Glomerular endothelial cell (primary cell): ENCODE results near the gene OGFOD2. TPM values are rescaled to one million over a fixed set of nuclear protein-coding genes. Genes with fewer than 3 reads are reported as not detected.

Experiments
- DNase-seq: peaks from one replicate; pipeline ENCODE4 v3.0.0-alpha.2; 2011; ENCODE audit warnings: low read depth, low spot score; ENCODE audit errors: extremely low read depth
- total RNA-seq: library from RNA; depleted of rRNA; stranded (reverse); fragments of >200 nt; gene quantifications from 2 replicates; pipeline ENCODE4 v1.2.3, GENCODE V29; 2015

OGFOD2 gene
- total RNA-seq, 1 donor from 2014 or later, result 10.6 TPM

DNA sequence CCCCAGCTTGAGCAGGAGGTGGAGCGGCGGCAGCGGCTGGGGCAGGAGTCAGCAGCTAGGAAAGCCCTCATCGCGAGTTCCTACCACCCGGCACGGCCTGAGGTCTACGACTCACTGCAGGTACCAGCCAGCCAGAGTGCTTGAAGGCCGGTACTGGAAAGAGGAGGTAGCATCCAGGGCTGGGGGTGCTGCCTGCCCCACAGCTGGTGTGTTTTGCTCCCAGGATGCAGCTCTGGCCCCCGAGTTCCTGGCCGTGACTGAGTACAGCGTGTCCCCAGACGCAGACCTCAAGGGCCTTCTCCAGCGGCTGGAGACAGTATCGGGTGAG, 1.6 kb downstream of the OGFOD2 start:
- no peak for DNase-seq

DNA sequence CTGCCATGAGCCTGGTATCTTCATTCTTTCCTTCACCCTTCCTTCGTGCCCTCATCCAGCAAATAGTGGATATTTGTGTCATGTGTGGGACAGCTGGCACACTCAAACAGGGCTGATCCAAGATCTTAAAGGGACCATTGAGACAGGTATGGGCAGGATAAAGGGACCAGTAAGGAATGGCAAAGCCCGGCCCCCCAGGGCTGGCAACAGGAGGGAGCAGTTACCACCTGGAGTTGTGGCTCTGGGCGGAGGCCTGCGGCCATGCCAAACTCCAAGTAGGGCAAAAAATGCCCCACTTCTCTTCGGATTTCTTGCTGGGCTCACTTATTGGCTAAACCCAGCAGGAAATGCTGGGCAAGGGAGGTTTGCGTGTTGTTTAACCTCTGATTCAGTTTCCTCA, 2.1 kb downstream of the OGFOD2 start:
- no peak for DNase-seq

DNA sequence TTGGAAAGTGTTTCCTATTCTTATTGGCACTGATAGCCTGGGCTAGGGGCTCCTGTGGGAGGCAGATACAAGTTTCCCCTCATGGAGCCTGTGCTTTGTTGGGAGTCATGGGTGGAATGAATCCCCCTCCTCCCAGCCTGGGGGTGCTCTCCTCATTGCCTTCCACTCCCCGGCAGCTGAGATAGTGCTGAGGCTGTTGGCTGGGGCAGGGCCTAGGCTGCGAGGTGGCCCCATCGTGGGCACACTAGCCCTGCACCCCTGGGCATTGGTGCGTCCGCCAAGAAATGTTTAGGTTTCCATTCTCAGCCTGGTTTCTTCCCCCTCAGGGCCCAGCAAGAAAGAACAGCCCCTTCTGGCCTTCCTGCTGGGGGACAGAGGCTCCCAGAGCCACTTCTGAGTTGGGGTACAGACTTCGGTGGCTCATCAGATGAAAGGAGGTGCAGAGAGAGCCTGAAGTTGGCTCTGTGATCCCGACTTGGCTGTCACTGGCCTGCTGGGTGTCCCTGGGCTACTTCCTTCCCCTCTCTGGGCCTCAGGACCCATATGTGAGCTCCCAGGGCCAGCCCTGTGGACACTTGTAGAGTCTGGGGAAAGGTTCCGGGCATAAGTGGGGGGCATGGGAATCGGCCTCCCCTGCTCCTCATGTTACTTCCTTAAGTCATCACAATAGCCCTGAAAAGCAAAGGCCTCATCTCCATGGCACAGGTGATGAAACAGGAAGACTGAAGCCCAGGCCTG, 2.8 kb downstream of the OGFOD2 start:
- no peak for DNase-seq

DNA sequence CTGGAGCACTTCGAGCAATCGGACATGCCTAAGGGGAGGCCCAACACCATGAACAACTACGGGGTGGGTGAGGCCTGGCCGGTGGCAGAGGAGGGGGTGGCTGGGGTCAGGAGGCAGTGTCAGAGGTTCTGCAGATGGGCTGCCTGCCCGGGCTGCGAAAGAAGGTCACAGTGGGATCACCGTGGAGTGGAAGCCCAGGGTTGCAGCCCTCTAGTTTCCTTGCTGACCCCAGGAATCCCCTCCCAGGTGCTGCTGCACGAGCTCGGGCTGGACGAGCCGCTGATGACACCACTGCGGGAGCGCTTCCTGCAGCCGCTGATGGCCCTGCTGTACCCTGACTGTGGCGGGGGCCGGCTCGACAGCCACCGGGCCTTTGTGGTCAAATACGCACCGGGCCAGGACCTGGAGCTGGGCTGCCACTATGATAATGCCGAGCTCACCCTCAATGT, 3.5 kb downstream of the OGFOD2 start:
- no peak for DNase-seq

DNA sequence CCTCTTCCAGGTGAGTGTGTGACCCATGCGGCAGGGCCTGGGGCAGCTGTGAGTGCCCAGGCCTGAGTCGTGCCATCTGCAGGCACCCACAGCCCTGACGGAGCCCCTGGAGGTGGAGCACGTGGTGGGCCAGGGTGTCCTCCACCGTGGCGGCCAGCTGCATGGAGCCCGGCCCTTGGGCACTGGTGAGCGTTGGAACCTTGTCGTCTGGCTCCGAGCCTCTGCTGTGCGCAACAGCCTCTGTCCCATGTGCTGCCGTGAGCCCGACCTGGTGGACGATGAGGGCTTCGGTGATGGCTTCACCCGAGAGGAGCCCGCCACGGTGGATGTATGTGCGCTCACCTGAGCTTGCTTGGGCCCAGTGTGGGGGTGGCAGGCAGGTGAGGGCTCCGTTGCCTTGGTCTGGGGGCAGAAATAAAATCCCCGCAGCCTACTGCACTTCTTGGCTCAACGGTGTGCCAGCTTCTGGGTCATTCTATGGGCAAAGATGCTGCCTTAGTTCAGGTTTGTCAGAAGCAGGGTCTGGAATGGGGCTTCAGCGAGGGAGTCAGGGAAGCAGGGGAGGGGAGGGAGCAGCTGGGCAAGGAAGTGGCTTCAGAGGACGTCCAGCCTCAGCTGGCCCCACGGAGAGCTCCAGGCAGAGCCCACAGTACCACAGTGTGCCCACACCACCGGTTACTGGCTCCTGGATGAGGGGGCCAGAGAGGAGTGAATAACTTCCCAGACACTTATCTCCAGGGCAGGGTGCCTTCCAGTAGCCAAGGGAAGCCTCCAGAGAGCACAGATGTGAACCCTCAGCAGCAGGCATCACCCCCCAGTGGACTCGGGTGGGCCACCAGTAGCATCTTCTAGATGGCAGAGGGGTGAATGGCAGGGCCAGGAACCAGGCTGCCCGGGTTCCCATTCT, 4.2 kb downstream of the OGFOD2 start:
- DNase-seq, result no peak

DNA sequence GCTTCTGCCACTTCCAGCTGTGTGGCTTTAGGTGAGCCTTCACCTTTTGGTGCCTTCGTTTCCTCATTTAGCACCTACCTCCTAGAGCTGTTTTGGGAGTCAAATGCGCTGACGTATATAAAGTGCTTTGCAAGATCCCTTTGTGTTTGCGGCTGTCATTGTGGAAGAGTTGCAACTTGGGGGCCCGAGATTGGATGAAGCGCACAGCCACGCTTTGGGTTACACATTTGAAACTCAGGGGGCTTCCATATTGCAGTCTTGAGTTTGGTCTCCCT, 4.8 kb downstream of the OGFOD2 start:
- DNase-seq, result no peak

DNA sequence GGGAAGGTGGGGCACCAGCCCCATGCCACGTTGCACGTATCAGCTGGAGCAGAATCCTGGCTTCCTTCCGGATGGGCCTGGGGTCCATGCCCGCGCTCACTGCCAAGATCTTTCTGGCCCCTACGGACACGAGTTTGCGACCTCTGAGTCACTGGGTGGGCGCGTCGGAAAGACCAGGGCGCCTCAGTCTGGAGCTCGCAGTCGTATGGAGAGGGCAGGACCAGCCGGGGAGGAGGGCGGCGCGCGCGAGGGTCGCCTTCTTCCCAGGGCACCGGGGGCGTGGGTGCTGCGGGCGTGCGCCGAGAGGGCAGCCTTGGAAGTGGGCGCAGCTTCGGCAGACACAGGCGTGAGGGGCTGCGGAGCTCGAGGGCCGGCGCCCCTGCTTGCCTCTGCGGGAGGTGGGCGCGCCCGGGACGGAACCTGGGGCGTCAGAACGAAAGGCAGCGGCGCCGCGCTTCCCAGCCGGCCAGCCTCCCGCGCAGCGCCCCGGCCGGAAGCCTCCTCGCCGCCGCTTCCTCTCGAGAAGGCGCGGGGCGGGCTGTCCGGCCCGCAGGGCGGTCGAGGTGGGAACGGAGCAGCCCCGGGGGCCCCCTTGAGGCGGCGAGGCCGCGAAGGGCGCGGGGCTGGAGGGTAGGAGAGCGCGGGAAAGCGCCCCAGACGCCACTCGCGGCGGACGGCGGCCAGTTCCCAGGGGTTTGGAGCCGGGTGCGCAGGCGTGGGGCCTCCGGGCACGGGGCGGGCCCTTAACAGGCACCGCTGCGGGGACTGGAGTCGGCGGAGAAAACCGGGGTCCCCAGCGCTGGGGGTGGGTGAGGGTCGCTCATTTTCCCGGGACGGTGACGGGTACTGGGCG, 5.4 kb downstream of the OGFOD2 start, which contains the start of gene ARL6IP4:
ARL6IP4 (plus strand) TSS at position 499 of the 853 bp plus-strand sequence. CDS start 459 bp downstream, outside the sequence.
- no peak for DNase-seq

DNA sequence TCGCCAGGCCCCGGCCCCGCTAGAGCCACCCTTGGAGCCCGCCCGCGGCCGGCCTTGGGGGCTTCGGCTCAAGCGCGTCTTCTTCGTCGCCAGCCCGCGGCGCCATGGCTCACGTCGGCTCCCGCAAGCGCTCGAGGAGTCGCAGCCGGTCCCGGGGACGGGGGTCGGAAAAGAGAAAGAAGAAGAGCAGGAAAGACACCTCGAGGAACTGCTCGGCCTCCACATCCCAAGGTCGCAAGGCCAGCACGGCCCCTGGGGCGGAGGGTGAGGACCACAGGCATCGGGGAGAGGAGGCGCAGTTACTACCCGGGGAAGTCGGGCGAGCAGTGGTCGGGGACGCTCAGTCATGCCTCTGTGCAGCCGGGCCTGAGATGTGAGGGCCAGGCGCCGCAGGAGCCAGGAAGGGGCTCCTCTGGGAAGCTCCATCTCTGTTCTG, 6.0 kb downstream of the OGFOD2 start:
- no peak for DNase-seq

DNA sequence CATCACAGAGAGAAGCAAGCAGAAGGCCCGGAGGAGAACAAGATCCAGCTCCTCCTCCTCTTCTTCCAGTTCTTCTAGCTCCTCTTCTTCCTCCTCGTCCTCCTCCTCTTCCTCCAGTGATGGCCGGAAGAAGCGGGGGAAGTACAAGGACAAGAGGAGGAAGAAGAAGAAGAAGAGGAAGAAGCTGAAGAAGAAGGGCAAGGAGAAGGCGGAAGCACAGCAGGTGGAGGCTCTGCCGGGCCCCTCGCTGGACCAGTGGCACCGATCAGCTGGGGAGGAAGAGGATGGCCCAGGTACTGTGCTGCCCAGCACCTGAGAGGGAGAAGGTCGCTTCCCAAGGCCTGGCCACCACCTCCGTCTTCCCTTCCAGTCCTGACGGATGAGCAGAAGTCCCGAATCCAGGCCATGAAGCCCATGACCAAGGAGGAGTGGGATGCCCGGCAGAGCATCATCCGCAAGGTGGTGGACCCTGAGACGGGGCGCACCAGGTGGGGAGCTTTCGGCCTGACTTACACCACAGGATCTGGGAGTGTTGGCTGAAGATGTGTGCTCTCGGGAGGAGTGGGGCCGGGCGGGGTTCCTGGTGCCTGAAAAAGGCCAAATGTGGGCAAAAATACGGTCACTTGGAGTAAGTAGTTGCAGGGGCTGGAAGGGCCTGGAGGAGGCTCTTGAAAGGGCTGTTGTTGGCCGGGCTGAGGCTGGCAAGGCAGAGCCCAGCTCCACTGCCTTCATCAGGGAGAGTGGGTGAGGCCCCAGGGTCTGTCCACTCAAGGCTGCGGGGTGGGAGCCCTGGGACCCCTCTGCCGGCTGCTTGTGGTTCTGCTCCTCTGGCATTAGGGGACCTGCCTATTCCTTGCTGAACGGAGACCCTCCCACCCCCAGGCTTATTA, 6.8 kb downstream of the OGFOD2 start:
- no peak for DNase-seq

DNA sequence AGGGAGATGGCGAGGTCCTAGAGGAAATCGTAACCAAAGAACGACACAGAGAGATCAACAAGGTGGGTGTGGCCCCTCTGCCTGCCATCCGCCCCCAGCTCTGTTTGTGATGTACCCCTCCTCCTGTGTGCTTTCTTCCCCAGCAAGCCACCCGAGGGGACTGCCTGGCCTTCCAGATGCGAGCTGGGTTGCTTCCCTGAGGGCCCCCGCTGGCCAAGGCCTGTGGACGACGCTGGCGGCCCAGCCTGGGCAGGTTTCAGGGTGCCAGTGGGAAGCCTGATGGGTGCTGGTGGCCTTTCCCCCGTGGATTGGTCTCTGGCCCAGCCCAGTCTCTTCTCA, 7.4 kb downstream of the OGFOD2 start:
- DNase-seq, result no peak

DNA sequence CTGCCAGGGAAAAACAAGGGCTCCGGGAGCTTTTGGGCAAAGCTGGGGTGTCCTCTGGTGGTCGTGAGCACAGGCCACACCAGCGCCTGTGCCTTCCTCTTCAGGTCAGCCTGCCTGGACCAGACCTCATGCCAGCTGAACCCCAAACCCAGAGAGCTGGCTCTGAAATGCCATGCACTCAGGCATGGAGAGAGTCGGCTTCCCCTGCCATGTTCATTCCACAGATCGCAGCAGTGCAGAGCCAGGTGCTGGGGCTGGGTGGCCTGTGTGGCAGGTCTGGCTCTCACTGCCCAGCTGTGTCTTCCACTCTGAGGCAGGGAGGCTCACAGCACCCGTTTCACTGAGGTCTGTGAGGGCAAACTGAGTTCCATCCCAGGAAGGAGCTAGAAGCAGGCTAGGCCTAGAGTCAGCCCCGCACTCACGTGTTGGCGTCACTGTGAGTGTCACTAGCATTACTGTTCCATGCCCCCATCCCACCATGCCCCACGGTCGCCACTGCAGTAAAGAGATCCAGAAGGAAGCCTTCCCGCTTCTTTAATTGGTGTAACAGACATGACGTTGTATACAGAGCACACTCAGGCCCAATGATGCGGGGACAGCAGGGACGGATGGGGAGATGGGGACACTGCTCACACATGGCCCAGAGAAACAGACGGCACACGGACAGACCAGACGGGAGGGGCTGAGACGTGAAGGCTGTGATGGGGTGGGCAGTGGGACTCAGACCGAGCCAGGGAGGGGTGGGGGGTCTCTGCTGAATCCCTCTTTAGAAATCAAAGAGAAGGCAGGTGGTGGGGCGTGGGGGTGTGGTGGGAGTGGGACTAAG, 8.1 kb downstream of the OGFOD2 start:
- DNase-seq, result no peak

DNA sequence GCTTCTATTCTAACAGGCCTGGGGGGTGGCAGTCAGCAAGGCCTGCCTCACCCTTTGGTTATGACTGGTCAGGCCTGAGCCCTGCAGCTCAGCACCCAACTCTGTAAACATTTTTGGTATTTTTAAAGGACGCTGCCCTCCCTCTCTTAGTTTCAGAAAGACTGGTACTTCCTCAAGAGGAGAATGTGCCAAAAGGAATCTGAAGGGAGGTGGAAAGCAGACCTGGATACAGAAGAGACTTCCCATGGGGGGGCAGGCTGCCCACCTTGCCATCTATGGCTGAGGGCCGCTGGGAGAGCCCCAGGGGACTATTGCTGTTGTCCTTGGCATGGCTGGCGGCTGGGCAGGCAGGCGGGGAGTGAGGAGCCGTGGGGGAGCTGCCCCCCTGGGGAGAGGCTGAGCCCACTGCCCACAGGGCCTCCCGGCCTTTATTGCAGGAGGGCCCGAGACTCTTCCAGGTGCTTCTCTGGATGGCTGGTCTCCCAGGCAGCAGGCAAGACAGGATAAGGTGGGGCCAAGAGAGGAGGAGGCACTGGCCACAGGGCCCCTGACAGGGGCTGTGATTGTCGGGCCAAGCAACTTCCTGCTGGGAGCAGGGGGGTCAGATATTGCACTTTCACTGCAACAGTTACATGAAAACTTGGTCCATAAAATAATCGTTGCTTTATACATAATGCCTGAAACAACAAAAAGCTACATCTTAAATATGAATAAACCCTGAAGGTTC, 8.9 kb downstream of the OGFOD2 start:
- DNase-seq, result no peak

DNA sequence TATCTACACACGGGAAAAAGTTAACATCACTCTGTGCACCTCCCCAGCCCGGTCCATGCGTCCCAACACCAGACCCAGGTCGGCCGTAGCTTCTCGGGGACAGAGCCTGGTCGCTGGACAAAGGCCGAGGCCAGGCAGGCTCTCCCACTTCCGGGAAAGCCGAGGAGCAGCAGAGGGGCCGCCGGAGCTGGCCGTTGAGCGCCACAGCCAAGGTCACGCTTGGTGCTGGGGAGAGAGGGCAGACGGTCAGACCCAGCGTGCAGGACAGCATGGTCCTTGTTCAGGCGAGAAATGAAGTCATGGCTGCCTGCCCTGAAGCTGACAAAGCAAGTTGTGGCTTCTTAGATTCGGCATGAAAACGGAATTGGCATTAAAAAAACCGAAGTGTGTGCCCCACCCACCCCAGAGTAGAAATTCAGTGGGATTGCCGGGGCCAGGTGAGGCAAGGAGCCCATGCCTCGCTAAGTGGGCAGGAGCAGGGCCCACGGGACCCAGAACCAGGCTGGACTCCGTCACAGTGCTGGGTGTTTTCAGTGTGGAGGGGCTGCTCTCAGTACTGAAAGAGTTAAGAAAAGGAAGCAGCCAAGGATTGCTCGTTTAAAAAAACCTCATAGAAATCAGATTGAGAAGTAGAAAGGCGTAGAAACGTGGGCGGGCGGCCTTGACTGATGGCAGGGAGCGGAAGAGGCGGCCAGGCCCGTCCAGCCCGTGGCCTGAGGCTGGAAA, 9.7 kb downstream of the OGFOD2 start:
- no peak for DNase-seq

DNA sequence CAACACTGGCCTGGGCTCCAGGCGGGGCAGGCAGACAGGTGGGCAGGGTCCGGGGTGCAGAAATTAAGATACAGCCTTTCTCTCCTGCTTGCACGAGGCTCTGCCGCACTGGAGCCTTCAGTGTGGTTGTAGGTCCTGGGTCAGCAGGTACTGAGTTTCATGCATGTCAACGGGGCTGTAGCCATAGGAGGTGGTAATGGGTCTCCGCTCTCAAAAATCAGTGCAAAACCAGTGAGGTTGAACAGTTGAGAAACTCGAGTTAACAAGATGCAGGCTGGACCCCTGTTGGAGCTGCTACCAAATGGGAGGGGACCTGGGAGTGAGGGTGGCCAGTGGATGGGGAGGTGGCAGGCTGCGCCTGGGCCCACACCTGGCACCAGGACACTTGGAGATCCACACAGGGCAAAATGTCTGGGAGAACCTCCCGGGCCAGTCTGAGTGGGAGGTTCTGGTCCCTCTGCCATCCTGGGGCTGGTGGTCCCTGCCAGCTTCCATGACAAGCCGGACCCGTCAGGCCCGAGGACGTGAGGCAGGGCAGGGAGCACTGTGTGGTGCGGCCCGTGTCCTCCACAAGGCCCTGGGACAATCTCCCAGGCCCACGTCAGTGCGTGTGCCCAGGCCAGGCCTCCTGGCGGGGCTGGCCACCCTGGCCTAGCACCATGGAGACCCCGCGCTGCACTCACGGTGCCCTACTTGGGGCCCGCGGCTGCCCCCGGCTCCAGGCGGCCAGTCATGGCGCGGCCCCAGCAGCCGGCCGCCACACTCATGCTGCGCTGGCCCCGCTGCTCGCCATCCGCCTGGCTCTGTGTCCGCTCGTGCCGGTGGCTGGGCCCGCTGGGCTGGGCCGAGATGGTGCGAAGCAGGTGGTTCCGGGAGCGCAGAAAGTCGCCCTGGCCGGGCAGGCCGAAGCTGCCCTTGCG, 10.6 kb downstream of the OGFOD2 start:
- no peak for DNase-seq

DNA sequence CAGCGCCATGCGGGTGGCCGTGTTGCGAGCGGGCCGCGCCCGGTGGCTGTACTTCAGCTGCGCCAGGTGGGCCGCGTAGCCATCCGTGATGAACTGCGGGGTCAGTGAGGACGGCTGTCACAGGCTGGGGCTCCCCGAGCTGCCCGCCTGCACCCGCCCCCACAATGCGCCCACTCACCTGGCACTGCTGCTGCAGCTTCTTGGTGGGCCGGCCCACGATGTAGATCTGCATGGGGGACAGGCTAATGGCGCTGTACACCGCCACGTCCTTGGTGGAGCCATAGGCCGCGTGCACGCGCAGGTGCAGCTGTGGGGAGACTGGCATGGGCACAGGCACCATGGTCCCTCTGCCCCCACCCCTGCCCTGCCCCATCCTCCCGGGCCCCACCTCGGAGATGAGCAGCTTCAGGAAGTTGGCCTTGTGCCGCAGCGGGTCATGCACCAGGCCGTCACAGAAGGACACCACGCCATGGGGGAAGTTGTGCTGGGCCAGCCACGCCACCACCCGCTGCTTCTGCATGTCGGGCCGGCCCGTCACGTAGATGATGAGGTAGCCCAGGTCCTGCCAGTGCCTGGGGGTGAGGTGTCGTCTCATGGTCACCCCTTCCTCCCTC, 11.3 kb downstream of the OGFOD2 start:
- DNase-seq, result no peak

DNA sequence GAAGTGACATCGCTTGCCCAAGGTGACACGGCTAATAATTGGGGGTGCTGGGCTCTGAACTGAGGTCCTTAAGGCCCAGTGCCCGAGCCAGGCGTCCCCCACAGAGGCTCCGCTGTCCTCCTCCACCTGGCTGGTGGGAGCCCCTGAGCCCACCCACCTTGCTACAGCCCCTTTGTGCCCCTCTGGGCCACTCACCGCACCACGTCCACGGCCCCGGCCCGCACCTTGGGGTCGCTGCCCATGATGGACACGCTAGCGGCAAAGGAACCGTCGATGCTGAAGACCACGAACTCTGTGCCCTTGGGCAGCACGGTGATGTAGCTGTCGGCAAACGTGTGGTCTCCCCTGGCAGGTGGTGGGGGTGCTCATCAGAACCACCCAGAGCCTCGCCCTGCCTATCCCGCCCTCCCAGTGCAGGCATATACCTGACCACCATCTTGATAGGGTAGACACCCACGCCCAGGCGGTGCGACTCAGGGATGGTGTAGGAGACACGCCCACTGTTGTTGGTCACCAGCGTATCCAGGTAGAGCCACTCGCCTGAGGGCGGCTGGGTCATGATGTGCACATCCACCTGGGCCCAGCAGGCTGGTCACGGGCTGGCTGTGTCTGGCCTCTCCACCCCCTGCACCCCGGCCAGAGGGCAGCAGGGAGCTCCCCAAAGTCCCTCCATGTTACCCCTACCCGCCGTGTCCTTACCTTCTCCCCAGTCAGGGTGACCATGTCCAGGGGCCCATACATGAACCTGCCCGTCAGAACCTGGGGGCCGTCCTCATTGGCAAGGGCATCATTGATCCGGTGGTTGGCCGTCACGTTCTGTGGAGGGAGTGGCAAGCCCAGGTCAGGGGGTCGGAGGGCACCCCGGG, 12.3 kb downstream of the OGFOD2 start:
- no peak for DNase-seq
